ENCODE results near the gene MRPL32.

Gene MRPL32

GRCh38 chr7:42928754-42929153 lies 3.4 kb upstream of the MRPL32 start:
- DNase-seq = no peak

GRCh38 chr7:42929449-42929848 lies 2.7 kb upstream of the MRPL32 start:
- no peak for DNase-seq

GRCh38 chr7:42930889-42931288 lies 1.3 kb upstream of the MRPL32 start:
- no peak for DNase-seq

GRCh38 chr7:42931447-42931833 lies 736 bp upstream of the MRPL32 start:
- DNase-seq = no peak

- no peak for DNase-seq
Observed at GRCh38 chr7:42932811-42933591, 825 bp downstream of the MRPL32 start.

- DNase-seq = no peak
Observed at GRCh38 chr7:42934291-42934690, 2.1 kb downstream of the MRPL32 start.

GRCh38 chr7:42935861-42936260 lies 3.7 kb downstream of the MRPL32 start:
- no peak for DNase-seq

GRCh38 chr7:42939457-42940240 lies 7.5 kb downstream of the MRPL32 start:
- DNase-seq = no peak

- peak; percentile 77 for DNase-seq
Observed at GRCh38 chr7:42940985-42941847, 9.0 kb downstream of the MRPL32 start.

- no peak for DNase-seq
Observed at GRCh38 chr7:42945821-42946626, 13.8 kb downstream of the MRPL32 start.

- no peak for DNase-seq
Observed at GRCh38 chr7:42946627-42946950, 14.4 kb downstream of the MRPL32 start.

- no peak for DNase-seq
Observed at GRCh38 chr7:42947521-42947920, 15.3 kb downstream of the MRPL32 start.

- DNase-seq = no peak
Observed at GRCh38 chr7:42950417-42950816, 18.2 kb downstream of the MRPL32 start.

GRCh38 chr7:42952328-42952727 lies 20.2 kb downstream of the MRPL32 start:
- DNase-seq = no peak

- no peak for DNase-seq
Observed at GRCh38 chr7:42953994-42954393, 21.8 kb downstream of the MRPL32 start.

GRCh38 chr7:42956062-42956461 lies 23.9 kb downstream of the MRPL32 start:
- no peak for DNase-seq

GRCh38 chr7:42959549-42959948 lies 27.4 kb downstream of the MRPL32 start:
- DNase-seq = no peak

- no peak for DNase-seq
Observed at GRCh38 chr7:42960762-42961161, 28.6 kb downstream of the MRPL32 start.

- no peak for DNase-seq
Observed at GRCh38 chr7:42961170-42961569, 29.0 kb downstream of the MRPL32 start.

- DNase-seq = no peak
Observed at GRCh38 chr7:42964293-42964692, 32.1 kb downstream of the MRPL32 start.

- no peak for DNase-seq
Observed at GRCh38 chr7:42964849-42965805, 33.0 kb downstream of the MRPL32 start.
